Measurements from ENCODE around the gene TGFB1I1.
"Not testable (repeated sequence)": the region's sequence is repeated elsewhere in the genome, so short reads cannot be mapped to it uniquely, and the experiment has no call there.

TGFB1I1 gene

DNA sequence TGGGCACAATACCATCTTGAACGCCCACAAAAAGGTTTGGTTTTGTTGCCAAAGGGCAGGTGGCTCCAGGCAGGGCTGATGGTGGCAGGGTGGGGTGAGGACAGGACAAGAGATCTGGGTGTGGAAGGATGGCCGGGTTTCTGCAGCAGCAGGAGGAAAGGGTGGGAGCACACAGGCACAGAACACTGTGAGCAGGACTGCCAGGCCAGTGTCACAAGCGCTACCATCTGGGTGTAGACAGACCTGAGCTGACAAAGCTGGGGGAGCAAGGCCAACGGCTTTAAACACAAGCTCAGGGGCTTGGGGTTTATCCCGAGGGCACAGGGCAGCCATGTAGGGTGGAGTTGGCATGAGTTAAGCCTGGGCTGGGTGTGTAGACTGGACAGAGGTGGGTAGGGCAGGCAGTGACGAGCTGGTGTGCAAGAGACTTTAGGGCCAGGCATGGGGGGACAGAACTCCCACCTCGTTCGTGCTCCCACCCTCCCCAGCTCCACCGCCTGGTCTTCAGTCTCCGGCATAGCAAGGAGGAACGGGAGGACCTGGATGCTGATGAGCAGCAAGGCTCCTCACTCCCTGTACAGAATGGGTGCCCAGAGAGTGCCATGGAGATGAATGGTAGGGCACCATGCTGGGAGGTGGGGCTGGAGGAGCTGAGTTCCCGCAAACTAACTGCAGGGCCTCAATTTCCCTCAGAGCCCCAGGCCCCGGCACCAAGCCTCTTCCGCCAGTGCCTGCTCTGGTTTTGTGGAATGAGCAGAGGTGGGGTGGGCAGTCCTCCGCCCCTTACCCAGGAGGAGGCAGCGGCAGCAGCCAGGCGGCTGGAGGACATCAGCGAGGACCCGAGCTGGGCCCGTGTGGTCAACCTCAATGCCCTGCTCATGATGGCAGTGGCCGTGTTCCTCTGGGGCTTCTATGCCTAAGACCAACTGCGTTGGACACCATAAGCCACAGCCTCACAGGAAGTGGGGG, 17.9 kb downstream of the TGFB1I1 start:
- no peak for DNase-seq

DNA sequence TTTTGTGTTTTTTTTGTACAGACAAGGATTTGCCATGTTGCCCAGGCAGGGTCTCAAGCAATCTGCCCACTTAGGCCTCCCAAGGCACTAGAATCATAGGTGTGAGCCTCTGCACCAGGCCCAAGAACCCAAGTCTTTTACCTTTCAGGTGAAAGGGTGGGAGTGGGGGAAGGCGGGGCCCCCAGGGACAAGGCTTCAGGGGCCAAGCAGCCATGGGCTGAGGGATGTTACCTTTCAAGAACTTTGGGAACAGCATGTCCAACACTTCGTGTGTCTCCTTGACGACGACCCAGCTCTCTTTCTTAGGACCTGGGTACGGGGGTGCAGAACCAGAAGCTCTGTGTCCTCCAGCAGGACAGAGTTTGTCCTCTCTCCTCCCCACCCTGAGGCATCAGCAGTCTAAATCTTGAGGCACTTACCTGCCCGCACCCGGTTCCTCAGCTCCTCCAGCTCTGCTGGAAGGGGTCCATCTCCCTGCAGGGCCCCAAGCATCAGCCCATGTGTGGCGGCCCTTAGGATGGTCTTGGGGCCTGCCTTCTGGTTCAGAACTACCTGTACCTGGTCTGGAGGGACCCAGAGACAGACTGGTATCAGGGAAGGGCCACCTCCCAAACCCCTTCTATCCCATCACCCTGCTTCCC, 19.9 kb downstream of the TGFB1I1 start:
- DNase-seq: no peak

DNA sequence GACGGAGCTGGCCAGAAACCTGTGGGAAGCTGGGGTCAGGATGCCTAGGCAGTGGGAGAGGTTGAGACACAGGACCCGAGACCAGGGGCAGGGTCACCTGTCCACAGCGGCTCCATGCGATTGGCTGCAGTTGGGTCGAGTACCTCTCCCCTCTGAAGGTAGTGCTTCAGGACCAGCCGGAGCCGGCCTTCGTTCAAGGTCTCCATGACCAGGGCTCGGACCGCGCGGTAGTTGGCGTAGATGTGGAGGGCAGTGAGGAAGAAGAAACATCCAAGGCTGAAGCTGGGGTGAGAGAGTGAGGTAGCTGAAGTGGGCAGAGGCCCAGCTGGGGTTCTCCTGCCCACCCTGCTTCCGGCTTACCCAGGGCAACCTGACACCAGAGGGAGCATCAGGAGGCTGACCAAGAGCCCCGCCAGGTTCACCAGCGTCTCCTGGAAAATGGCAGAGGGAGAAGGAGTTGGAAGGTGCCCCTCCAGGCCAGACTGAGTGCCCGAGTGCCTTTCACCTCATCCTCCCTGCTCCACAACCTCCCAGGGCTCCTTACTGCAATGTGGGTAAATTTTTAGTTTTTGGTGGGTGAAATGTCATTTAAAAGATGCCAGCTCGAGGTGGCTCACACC, 21.7 kb downstream of the TGFB1I1 start:
- no peak for DNase-seq

DNA sequence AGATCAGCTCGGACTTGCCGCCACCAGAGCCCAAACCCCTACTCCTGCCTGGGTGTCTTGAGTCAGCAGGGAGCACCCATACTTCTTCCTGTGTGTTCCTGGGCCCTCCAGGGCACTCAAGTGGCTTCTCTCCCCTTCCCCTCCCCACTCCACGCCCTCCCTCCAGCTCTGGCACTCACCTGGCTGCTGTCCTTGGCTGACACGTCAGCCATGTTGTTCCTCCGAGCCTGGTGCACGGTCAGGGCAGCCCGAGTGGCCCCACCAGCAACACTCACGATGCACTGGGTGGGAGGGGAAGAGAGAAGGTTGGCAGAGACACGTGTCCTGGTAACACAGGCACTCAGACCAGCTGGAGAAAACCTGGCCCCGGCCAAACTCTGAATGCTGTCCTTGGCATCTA, 24.7 kb downstream of the TGFB1I1 start:
- no peak for DNase-seq

DNA sequence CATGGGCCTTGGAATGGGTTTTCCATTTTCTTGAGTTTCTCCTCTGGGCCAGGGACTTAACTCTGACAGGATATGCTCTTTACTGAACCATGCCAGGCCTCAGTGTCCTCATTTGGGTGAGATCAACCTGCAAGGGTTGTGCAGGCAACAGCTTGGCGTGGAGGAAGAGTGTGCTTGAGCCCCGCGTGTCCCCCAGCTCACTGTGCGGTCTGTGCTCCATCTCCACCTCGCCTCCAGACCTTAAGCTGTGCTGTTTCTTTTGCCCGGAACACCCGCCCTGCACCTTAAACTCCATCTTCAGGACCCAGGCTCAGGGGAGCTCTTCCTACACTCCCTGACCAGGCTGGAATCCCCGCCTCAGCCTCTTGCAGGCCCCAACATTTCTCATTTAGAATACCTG, 26.5 kb downstream of the TGFB1I1 start:
- no peak for DNase-seq

DNA sequence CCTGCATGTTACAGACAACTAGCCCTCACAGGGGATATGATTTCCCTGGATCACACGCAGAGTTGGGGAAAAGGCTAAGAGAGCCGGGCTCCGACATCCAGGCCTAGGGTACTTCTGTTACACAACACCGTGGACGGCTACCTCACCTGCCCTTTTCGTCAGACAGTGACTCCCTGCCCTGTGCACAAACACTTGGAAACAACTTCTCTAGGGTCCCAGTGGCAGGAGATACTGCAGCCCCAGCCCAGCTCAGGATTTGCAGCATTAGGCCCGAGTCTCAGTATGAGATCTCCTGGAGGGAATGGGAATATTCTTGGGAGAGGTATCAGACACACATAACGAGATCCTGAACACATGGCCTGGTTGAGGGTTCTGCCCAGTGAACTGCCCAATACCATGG, 28.0 kb downstream of the TGFB1I1 start:
- DNase-seq: no peak

DNA sequence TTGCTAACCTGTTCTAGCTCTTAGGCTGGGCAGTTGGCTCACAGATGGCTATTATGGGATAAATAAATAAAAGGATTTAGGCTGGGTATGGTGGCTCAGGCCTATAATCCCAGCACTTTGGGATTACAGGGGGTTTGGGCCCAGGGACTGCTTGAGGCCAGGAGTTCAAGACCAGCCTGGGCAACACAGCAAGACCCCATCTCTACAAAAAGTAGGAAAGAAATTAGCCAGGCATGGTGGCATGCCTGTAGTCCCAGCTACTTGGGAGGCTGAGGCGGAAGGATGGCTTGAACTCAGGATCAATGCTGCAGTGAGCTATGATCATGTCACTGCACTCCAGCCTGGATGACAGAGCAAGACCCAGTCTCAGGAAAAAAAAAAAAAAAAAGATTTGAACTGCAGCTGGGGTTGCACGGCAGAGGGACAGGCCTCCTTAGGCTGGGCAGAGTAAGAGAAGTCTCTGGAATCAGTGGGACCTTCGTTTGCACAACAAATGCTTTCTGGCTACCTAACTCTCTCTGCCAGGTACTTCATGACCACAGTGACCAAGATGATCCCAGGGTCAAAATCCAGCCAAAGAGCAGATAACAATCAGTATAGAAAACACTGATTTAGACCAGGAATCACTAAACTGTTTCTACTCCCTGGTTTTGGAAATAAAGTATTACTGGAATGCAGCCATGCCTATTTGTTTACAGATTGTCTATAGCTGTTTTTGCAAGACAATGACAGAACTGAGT, 29.4 kb downstream of the TGFB1I1 start:
- no peak for DNase-seq

DNA sequence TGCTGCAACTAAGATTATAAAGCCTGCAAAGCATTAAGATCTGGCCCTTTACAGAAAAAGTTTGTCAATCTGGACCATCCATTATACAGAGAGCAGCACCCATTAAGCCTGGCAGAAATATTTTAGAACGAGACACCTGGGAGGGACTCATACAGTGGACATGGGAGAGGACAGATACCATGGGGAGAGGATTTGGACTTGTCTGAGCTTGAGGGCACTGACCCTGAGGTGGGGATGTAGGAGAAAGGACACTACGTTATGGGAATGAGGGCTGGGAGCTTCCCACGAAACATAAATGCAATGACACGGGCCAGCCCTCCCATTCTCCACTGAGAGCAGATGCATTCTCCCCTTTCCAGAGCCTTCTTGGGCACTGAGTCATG, 30.0 kb downstream of the TGFB1I1 start:
- no peak for DNase-seq

DNA sequence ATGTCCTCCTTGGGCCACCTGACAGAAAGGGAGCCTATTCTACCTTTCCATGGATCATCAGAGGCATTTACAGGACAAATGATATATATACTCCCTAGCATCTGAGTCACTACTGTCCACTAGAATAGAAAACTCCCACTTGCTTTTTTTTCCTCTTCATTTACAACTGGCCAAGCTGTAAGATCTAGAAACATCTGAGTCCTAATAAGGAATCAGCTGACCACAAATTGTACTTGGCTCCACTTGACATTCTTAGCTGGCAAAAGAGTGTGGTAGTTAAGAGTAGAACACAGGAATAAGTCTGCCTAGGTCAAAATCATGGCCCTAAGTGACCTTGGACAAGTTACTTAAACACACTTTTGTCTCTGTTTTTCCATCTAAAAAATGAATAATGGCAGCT, 31.0 kb downstream of the TGFB1I1 start:
- no peak for DNase-seq

DNA sequence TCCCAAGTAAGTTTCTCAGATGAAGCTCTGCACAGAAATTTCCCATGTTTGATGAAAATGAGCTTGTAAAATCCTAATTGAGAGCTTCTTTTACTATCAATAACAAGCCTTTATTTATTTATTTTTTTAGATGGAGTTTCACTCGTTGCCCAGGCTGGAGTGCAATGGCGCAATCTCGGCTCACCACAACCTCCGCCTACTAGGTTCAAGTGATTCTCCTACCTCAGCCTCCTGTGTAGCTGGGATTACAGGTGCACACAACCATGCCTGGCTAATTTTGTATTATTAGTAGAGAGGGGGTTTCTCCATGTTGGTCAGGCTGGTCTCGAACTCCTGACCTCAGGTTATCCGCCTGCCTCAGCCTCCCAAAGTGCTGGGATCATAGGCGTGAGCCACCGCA, 31.6 kb downstream of the TGFB1I1 start:
- not testable (repeated sequence) for DNase-seq

DNA sequence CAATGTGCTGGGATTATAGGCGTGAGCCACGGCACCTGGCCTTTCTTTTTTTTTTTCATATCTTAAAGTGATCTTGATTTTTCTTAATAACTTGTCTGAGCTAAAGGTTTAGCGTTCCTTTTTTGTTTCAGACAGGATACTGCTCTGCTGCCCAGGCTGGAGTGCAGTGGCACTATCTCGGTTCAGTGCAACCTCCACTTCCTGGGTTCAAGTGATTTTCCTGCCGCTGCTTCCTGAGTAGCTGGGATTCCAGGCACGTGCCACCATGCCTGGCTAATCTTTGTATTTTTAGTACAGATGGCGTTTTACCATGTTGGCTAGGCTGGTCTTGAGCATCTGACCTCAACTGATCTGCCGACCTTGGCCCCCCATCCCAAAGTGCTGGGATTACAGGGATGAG, 32.2 kb downstream of the TGFB1I1 start:
- no peak for DNase-seq

DNA sequence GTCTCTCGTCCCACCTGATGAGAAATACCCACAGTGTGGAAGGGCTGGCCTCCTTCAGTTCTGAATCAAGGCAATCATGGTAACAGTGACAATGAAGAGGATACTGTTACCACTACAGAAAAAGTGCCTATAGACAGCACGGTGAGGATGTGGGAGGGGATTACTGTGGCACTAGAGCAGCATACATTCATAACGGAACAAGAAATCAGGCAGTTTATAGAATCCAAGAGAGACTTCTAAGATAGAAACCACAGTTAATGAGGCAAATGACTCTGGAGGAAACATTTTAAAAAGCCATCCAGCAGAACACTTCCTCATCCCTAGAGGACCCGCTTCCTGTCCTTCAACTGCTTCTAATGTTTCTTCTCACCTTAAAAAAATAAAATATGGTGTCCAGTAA, 33.5 kb downstream of the TGFB1I1 start:
- DNase-seq: peak in 1 of 2 experiments; percentile 18

DNA sequence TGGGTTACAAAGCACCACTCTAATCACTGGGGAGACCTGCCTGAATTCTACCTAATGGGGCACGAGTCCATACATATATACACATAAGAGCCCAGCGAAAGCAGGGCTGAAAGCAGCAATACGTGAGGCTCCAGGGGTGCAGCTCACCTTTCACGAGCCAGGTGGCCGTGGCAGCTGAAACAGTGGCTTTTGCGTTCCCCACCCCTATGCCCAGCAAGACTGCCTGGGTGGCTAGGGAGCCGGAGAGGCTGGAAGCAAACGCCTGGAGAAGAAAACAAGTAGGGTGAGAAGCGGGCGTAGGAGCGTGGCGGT, 35.6 kb downstream of the TGFB1I1 start:
- DNase-seq: no peak

DNA sequence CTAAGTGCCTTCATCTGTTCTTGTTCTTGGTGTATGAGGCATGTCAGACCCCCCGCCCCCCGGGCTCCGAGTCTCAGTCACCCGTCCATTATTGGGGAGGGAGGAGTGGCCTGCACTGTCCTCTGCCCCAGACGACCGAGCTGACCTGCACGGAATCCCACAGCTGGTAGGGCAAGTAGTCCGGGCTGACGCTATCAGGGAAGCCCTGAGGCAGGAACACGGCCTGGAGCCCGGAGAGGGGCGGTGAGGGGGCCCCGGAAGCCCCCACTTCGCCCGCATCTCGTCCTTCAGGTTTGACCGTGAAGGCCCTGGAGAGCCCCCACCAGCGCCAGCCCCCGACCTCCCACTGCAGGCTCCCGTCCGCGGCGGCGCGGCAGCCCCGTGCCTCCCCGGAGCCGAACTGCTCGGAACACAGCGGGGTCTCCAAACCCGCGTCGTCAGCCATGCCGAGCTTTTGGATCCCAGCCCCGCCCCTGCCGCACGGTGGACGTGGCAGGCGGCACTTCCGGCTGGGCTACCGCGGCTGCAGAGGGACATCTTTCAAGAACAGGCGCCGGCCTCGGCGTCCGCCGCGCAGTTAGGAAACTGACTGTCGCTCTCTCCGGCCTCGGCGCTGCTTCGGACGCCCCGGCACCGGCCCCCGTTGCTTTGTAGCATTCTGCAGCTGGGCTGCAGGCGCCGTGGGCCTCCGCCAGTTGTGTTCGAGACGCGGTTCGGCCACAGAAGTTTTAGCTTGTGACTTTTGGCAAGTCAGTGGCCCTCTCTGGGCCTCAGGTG, 36.2 kb downstream of the TGFB1I1 start, which contains the start of gene RUSF1:
RUSF1 (minus strand) TSS at position 463 of the 777 bp plus-strand sequence; CDS start at position 445, 18 bp downstream.
- DNase-seq: peak; percentile 76 to 82

DNA sequence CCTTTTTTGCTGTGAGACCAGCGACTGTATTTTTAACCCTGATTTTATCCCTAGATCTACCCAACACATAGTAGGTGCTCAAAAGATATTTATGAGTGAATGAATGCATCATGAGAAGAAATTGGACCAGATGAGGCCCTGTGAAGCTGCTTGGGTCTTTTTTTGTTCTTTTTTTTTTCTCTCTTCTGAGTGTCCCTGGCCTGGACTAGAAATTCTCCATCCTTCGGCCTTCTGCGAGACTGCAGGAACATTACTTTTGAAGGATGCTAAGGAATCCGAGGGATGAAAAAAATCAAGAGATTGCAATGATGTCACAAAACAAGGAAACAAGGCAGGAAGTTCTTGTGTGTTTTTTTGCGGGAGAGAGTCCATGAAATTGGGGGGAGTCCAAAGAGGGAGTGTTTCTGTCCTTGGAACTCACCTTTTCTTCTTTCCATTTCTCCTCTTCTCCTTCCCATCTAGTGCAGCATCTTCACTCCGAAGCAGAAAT, 36.8 kb downstream of the TGFB1I1 start:
- DNase-seq: no peak

DNA sequence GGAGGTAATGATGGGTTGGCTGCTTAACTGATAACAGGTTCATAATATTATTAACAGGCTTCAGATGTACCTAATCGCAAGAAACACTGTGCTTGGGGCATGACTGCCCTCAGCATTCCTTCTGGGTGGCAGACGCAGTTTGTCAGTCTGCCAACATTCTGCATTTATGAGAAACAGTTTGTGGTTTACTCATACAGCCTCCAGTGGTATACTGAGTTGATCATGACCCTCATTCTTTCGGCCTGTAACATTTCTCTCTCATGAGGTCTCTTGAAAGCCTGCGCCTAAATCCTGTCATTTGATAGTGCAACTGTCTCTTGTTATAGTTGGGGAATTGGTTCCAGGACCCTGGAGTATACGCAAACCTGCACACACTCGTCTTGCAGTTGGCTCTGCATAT, 41.2 kb downstream of the TGFB1I1 start:
- no peak for DNase-seq

DNA sequence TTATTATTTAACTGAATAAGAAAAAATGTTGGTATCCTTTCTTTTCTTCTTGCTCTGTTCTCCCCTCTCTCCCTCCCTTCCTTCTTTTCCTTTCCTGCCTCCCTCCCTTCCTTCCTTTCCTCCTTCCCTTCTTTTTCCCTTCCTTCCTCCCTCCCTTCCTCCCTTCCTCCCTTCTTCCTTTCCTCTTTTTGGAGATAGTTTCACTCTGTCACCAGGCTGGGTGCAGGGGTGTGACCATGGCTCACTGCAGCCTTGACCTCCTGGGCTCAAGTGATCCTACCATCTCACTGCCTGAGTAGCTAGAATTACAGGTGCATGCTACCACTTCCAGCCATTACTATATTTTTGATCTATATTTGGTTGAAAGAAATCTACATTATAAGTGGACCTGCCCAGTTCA, 41.9 kb downstream of the TGFB1I1 start:
- DNase-seq: no peak

DNA sequence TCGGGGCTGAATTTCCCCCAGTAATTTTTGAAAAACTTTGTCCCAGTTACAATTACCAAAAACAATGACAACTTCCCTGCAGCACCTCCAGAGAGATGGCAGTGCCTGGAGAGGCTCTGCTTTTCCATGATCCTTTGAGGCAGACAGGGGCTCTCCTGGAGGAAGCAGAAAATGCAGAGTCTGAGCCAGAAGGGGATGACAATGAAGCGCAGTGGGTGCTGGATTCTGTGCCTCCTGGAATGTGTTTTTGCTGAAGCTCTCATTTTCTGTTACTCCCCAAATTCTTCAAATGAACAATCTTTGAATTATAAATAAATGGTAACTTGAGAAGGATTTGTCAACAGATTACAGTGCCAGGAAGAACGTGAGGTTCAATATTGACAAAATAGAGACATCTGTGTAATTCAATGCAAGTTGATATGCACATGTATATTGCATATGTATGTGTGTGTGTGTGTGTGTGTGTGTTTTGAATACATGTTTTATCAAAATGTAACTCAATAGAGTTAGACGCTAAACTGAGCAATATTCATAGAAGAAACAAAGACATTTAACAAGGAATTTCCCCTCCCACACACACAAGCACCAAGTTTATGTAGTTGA, 45.9 kb downstream of the TGFB1I1 start:
- DNase-seq: no peak

DNA sequence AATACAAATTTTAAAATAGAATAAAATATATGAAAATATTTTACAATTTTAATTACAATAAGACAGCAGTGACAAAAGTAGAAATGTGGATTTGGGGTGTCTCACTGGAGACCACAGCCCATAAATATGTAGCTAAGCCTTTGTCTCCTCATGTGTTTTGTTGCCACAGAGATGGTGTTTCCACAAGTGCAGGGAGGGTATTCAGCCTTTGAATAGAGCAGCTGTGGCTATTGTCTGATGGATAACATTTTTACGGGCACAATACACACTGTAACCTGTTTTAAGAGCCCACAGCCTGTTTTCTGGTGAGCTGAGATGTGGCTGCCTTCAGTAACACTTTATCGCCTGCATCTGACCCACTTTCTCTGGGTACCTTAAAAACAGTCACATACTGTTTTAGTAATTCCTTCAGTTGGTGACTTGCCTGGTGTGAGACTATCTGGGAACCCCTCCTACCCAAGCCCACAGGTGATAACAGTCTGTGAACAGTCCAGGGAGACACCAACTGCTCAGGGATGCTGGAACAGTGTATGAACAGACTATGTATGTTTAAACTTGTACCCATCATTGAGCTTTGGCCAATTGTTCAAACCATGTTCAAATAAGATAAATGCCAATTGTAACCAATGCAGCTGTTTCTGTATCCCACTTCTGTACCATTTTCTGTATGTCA, 47.9 kb downstream of the TGFB1I1 start:
- DNase-seq: no peak

DNA sequence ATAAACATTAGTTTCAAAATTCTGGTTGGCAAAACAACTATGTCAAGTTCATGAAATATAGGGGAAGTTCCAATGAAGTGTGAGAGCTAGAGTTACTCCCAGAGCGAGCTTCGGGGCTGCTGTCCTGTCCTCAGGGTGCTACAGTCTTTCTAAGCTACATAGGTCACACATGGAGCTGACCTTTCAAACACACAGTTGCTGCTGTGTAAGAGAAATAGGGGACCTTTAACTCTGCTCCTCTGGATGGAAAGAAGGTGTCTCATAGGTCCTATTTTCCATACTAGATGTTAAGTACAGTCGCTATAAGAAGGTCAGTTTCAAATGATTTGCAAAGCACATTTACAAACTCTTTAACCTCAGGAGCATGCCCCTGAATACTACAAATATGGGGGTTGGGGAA, 49.4 kb downstream of the TGFB1I1 start:
- no peak for DNase-seq

DNA sequence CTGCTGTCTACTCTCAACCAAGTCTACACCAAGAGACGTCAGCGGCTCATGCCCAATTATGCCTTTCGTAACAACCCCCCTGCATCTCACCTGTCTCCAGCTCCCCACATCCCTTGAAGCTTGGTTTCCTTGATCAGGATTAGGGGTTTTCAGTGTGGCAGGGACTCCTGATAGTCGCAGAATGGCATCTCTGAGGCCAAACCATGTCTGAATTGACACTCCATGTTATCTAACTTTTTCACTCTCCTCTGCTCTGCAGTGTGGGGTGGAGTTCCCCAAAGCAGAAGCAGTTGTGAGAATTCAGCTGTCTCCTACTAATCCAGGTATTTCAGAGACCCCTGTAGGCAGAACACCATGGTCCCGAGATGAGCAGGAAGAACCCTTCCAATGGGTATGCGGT, 50.1 kb downstream of the TGFB1I1 start:
- no peak for DNase-seq
